Natural killer cell (primary cell): ENCODE data around the gene GNG7. TPM values are rescaled to one million over a fixed set of nuclear protein-coding genes. Genes with fewer than 3 reads are reported as not detected.

Experiments used
- ATAC-seq, 3 donors: fragments of 150-1000 bp in 2 of 3; fragments of 200-7000 bp in 1 of 3; cut with Tn5 transposase; 1 replicate in 1 of 3; 2 replicates in 2 of 3; pipeline ENCODE4 v1.10.0; 2021; ENCODE audit warnings: mild to moderate bottlenecking in 2 of 3, moderate library complexity in 2 of 3
- DNase-seq, 2 donors: peaks; one replicate each; pipeline versions ENCODE4 v3.0.0 to v3.0.0-alpha.2; 2013 to 2021; ENCODE audit warnings: mixed read lengths in 1 of 2
- H3K27ac ChIP-seq: one replicate; pipeline ENCODE4 v1.5.1; 2013; ENCODE audit warnings: mild to moderate bottlenecking, low read length
- H3K27me3 ChIP-seq: one replicate; pipeline ENCODE4 v1.6.1; 2013; ENCODE audit warnings: low read length; ENCODE audit not compliant: control insufficient read depth, insufficient read depth
- H3K36me3 ChIP-seq: one replicate; pipeline ENCODE4 v1.6.1; 2013; ENCODE audit warnings: low read length; ENCODE audit not compliant: control insufficient read depth, insufficient read depth
- H3K4me1 ChIP-seq: one replicate; pipeline ENCODE4 v1.6.1; 2013; ENCODE audit warnings: low read length; ENCODE audit not compliant: control insufficient read depth, insufficient read depth
- H3K4me3 ChIP-seq: one replicate; pipeline ENCODE4 v1.5.1; 2013; ENCODE audit warnings: low read length
- H3K9me3 ChIP-seq: one replicate; pipeline ENCODE4 v1.6.1; 2013; ENCODE audit warnings: low read length; ENCODE audit not compliant: control insufficient read depth, insufficient read depth
- H3K27ac Mint-ChIP-seq, 2 donors: one replicate each; pipeline ENCODE4 v1.8.0; 2022; ENCODE audit warnings: mild to moderate bottlenecking in 2 of 2, mixed read lengths in 2 of 2, moderate library complexity in 1 of 2
- H3K27me3 Mint-ChIP-seq, 2 donors: one replicate each; pipeline ENCODE4 v1.8.0; 2022; ENCODE audit warnings: low read depth in 2 of 2, mixed read lengths in 2 of 2
- H3K36me3 Mint-ChIP-seq: one replicate; pipeline ENCODE4 v1.8.0; 2022; ENCODE audit warnings: mixed read lengths
- H3K4me1 Mint-ChIP-seq, 2 donors: one replicate each; pipeline ENCODE4 v1.8.0; 2022; ENCODE audit warnings: mixed read lengths in 2 of 2
- H3K4me3 Mint-ChIP-seq: one replicate; pipeline ENCODE4 v1.8.0; 2022; ENCODE audit warnings: mild to moderate bottlenecking, moderate library complexity, mixed read lengths
- H3K9me3 Mint-ChIP-seq, 2 donors: one replicate each; pipeline ENCODE4 v1.8.0; 2022; ENCODE audit warnings: mixed read lengths in 2 of 2
- CTCF ChIP-seq: fragments of 200-600 bp; IDR thresholded peaks from one replicate; pipeline ENCODE4 v1.8.0; 2022; ENCODE audit warnings: antibody characterized with exemption
- WGBS: methylation state at CpG from one replicate; pipeline ENCODE4 v1.1.7; 2013; ENCODE audit warnings: missing lambda C conversion rate; ENCODE audit not compliant: insufficient coverage; 5-methylcytosine and 5-hydroxymethylcytosine counted together
- intact Hi-C: fragments of 100-400 bp; cut with micrococcal nuclease; formaldehyde crosslinking; loops from one replicate; pipeline ENCODE4 v1.14.2; 2022
- total RNA-seq, 4 donors: library from RNA; stranded (reverse); fragments of 120-200 nt in 1 of 4; gene quantifications; one replicate each; pipeline versions ENCODE4 v1.2.3 to v1.2.4, GENCODE V29; 2013 to 2022

GNG7 gene
- 1 to 10 TPM in 2 of 3 donors, under 1 TPM in 1; 0.75 to 4.8 (median 1.5) TPM for total RNA-seq
- total RNA-seq (2013) = 9.2 TPM

- Histone ChIP-seq H3K36me3 (no peaks in the 10 kb centered on the region), H3K9me3 (no peaks in the 10 kb centered on the region), H3K27me3 (no peaks in the 10 kb centered on the region), H3K4me1 (peaks cover 23% of the 10 kb centered on the region), H3K4me3 (peak within 1 kb of the TSS; percentile 49), H3K27ac (peak within 1 kb of the TSS; percentile 66)
- DNase-seq (peak; percentile 91 to 94), ATAC-seq (peak; percentile 100)
- Mint-ChIP-seq H3K4me3 (peak within 1 kb of the TSS; percentile 75), H3K4me1 (peaks cover 0 to 12% of the 10 kb centered on the region in 2 donors), H3K9me3 (no peaks in the 10 kb centered on the region), H3K27ac (peak within 1 kb of the TSS in 1 of 2 donors; percentile 49), H3K27me3 (peaks cover 0 to 3% of the 10 kb centered on the region in 2 donors), H3K36me3 (no peaks in the 10 kb centered on the region)
- intact Hi-C loops = no loop called here
- TF ChIP-seq CTCF = no peak
- whole genome bisulfite sequencing = 2% methylated on average over 77 of the region's 77 CpGs
Observed at GRCh38 chr19:2702170-2703076, at the start of gene GNG7. Gene GNG7, minus strand, starts transcription at chr19:2702694. Its CDS starts 182,006 bp downstream, at chr19:2520688.

DNA sequence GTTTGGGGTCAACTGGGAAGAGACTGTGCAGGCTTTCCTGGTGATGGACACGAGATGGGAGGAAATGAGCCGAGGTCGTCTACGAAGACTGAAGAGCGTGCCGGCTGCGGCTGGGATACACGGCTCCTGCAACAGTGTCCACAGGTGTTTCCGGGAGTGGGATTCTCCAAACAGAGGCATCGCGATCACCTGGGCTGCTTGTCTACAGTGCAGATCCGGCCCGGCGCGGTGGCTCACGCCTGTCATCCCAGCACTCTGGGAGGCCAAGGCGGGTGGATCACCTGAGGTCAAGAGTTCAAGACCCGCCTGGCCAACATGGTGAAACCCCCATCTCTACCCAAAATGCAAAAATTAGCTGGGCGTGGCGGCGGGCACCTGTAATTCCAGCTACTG, 48.9 kb upstream of the GNG7 start:
- ATAC-seq (no peak), DNase-seq (no peak)
- H3K4me3 Mint-ChIP-seq = no peak overlapping the region
- no peak overlapping the region for H3K4me3 ChIP-seq
- WGBS = 95% methylated on average over 21 of the region's 21 CpGs
- no peaks in the 10 kb centered on the region for H3K36me3 Mint-ChIP-seq
- no peaks in the 10 kb centered on the region for H3K9me3 ChIP-seq
- no peak overlapping the region for H3K27ac Mint-ChIP-seq
- no peaks in the 10 kb centered on the region for H3K4me1 Mint-ChIP-seq
- H3K9me3 Mint-ChIP-seq = no peaks in the 10 kb centered on the region
- no peaks in the 10 kb centered on the region for H3K27me3 ChIP-seq
- H3K27ac ChIP-seq = no peak overlapping the region
- H3K4me1 ChIP-seq = peaks cover 7% of the 10 kb centered on the region
- intact Hi-C loops = no loop called here
- H3K36me3 ChIP-seq = peaks cover 19% of the 10 kb centered on the region
- peaks cover 0 to 2% of the 10 kb centered on the region in 2 donors for H3K27me3 Mint-ChIP-seq
- TF ChIP-seq CTCF = no peak

- Histone ChIP-seq H3K27ac (no peak overlapping the region), H3K36me3 (peaks cover 18% of the 10 kb centered on the region), H3K27me3 (no peaks in the 10 kb centered on the region), H3K4me1 (peaks cover 7% of the 10 kb centered on the region), H3K9me3 (no peaks in the 10 kb centered on the region), H3K4me3 (no peak overlapping the region)
- Mint-ChIP-seq H3K9me3 (no peaks in the 10 kb centered on the region), H3K27me3 (peaks cover 0 to 2% of the 10 kb centered on the region in 2 donors), H3K27ac (no peak overlapping the region), H3K4me1 (no peaks in the 10 kb centered on the region), H3K4me3 (no peak overlapping the region), H3K36me3 (no peaks in the 10 kb centered on the region)
- 73% methylated on average over 16 of the region's 17 CpGs for WGBS
- ATAC-seq (no peak), DNase-seq (no peak)
- TF ChIP-seq CTCF = no peak
- intact Hi-C loops = no loop called here
Observed at GRCh38 chr19:2750808-2751437, 48.4 kb upstream of the GNG7 start.
